ENCODE data around the gene LIPC.

The LIPC gene

DNA sequence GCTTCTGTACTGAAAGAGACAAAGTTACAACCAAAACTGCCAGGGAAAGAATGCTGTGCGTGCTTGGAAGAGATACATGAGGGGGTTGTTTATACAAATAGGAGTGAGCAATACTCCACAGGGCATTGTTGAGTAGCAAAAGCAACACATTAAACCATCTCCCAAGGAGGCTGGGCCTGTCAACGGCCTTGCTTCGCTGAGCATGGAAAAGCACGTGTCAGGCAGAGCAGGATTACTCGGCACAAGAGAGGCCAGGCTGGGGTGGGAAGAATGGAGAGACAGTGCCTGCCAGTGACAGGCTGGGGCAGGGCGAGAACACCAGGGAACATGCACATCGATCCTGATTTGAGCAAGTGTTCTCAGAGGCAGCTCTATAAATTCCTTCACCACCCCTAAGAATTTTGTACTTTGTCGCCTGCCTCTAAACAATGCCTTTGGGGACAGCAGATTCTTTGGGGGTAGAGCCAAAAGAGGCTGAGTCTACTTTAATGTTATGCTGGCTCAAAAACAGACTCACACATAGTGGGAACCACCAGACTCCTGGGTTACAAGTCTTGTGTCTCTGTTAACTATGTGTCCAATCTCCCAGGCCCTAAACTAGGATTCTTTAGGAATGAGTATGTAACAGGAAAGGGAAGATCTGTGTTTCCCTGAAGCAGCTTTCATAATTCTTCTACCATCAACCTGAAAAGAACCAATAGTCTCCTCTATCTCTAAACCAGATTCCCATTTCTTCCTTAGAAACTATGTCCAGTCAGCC, 67.2 kb downstream of the LIPC start:
- DNase-seq = no peak

- DNase-seq = no peak
These were observed 69.2 kb downstream of the LIPC start for GRCh38 chr15:58501006-58501405.

DNA sequence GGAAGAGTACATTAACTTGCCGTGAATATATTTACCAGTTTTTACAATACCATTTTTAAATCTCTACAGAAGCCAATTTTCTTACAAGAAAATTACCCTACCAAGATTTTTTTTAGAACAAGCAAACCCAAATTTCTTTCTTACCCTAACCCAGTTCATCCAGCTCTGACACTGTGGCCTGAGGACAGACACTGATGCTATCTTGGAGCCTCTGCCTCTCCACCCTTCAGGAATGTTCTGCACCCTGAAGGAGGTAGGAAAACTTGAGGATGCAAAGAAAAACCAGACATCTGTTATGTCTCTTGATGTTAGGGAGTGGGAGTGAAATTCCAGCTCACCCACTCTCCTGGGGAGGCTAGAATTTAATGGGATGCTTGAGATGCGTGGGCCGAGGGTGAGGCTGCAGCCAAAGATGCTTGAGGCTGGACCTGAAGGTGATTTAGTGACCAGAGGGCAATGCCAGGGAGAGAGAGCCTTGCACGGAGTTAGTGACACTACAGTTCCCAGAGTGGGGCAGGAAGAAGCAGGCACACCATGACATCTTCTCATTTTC, 69.9 kb downstream of the LIPC start:
- no peak for DNase-seq

GRCh38 chr15:58503139-58504027, 71.6 kb downstream of the LIPC start:
- no peak for DNase-seq

- no peak for DNase-seq
These were observed 73.0 kb downstream of the LIPC start for GRCh38 chr15:58504674-58505234.

GRCh38 chr15:58505581-58505980, 73.8 kb downstream of the LIPC start:
- no peak for DNase-seq

DNA sequence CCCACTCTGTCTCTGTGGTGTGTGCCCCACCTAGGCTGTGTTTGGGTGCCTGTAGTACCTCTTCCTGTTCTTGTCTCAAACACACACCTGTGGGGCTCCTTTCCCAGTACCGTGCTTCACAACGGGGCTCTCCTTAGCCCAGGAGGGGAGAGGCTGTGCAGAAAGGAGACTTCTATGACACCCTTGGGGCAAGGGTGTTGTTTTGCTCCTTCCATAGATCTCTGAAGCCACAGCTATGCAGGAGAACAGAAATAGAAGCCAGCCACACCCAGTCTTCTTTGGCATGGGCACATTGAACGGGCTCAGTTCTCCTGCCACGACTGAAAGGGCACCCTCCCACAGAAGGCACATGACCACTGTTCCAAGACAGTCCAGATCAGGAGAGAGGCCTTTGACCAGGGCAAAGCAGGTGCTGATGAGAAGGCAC, 74.3 kb downstream of the LIPC start:
- no peak for DNase-seq

GRCh38 chr15:58506783-58507668, 75.2 kb downstream of the LIPC start:
- DNase-seq = no peak

DNA sequence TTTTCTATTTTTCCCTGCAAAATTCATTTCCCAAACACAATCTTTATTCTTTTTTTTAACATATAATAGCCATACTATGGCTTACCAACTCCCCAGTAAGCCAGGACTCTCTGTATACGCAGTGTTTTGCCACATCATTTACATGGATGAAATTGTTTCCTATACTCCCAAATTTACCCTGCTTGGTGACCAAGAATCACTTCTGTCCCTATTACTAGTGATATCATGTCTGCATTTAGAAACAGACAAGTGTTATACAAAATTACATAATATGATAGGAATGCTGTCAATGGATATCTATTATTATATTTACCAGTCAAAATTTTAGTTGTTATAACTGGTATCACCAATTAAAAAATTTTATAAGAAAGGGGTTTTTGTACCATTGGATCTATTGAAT, 77.8 kb downstream of the LIPC start:
- DNase-seq = no peak

GRCh38 chr15:58510715-58511598, 79.2 kb downstream of the LIPC start:
- DNase-seq = no peak

DNA sequence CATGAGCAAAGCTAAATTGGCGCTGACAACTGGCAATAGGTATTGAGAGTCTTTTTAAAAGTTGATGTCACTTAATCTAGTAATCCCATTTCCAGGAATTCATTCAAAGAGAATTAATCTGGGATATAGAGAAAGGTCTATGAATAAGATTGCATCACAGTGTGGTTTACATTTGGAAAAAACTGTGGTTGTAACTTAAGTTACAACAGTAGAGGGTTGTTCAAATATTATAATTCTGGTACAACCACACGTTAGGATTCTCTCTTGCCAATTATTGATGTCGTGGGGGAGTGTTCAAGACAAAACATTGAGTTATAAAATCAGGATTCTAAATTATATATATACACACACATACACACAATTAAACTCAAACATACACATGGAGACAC, 79.8 kb downstream of the LIPC start:
- no peak for DNase-seq

- DNase-seq = no peak
These were observed 80.7 kb downstream of the LIPC start for GRCh38 chr15:58512522-58512921.

- DNase-seq = no peak
These were observed 81.2 kb downstream of the LIPC start for GRCh38 chr15:58513008-58513407.

DNA sequence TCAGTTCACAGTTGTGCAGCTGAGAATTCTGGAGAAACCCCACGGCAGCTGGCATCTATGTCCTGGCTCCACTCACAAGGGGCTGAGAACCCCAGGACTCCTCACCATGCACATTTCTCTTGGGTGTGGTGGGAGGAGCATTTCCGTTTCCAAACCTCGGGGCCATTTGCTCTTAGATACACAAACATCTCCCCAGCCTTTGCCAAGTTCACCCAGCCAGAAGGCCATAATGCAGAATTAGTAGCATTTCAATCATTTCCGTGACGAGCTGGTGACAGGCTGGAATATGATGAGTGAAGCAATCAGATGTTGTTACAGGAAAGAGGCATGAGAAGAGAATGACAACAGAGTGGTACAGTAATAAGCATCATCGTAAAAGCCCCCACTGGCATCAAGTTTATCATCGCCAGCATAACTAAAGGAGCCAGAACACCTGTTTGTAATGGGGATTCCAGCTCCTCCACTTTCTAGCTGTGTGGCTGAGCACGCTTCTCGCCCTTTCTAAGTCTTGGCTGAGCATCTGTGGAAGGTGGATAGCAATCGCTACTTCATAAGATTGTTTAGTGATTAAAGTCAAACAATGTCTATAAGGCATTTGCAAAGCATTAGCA, 82.0 kb downstream of the LIPC start:
- no peak for DNase-seq

GRCh38 chr15:58515807-58516206, 84.0 kb downstream of the LIPC start:
- no peak for DNase-seq

DNA sequence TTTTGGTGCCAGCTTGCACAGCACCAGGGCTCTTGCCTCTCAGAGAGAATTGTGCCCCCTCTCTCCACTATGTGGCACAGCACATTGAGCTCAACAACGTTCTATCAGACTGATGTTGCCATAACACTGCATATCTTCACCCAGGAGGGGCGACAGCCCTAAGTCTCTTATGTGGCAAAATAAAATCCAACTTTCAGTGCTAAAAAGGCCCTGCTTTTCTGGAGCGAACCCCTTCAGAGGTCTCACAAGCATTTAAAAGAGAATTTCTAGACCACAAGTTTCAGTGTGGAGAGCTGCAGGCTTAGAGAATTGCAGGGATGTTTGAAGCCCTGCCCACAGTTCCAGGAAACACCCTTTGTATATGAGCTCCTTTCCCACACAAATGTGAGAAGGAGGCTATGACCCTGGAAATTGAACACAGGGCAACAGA, 85.5 kb downstream of the LIPC start:
- DNase-seq = no peak

DNA sequence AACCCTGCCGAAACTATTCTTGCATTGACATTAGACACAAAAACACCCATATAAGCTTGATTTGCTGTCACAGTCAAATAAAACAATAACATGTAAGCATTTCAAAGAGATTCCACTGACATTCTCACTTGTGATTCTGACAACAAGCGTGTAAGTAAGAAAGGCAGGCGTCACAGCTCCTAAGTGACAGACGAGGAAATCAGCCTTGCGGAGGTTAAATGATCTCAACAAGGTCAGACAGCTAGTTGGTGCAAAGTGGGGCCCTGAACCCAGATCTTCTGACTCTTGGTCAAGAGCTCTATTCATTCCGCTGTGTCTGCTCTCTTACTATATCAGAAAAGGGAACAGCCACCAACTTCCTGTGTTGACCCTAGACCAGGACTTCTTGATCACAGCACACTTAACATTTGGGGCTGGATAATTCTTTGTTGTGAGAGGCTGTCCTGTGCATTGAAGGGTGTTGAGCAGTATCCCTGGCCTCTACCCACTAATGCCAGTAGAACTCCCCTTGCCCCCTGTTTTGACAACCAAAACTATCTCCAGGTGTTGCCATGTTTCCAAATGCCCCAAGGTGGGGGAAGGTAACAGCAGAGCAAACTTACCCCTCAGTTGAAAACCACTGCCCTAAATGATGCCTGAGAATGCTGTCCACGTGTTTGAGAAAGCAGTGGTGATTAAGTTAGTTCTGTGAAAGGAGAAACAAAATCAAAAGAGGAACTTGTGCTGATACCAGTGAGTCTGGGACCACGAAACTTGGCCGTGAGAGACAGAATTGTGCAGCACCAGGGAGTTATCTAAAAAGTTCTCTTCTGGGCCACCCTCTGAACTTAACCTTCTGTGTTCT, 86.1 kb downstream of the LIPC start:
- DNase-seq = no peak

GRCh38 chr15:58518626-58519025, 86.8 kb downstream of the LIPC start:
- DNase-seq = no peak

GRCh38 chr15:58519516-58519915, 87.7 kb downstream of the LIPC start:
- no peak for DNase-seq

DNA sequence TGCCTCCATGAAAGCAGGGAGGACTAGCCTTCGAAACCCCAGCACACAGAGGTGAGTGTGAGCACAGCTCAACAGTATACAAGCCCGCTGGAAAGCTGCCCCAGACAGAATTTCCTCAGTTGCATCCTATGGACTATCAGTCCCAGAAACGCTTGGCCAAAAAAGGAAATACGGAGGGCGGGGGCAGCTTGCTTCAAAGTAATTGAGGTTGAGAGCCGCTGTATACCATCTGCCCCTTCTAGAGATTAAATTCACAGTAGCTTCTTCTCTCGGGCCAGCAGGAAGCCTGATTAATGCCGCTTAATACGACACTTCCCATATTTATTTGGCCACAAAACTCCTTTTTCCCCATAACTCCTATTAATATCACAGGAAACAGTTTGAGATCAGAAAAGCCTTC, 88.7 kb downstream of the LIPC start:
- DNase-seq = no peak

All from activated CD4-positive, alpha-beta T cell treated with anti-CD3 and anti-CD28 coated beads, Interleukin-2, amount 50 U/mL, for 1 hour (primary cell).